Trophoblast cell (in vitro differentiated cells and primary cell): ENCODE data around the gene MND1.

ENCODE experiments used
- DNase-seq, 2 donors: peaks; one replicate each; pipeline ENCODE4 v3.0.0-alpha.2; 2016
- H2AFZ ChIP-seq: 2 replicates; pipeline ENCODE4 v1.6.1; 2013; ENCODE audit warnings: low read length, moderate library complexity, mild to moderate bottlenecking; ENCODE audit not compliant: insufficient read depth, poor library complexity
- H2AK5ac ChIP-seq: 2 replicates; pipeline ENCODE4 v1.6.1; 2013; ENCODE audit warnings: mild to moderate bottlenecking, low read length
- H2BK120ac ChIP-seq: 2 replicates; pipeline ENCODE4 v1.6.1; 2013; ENCODE audit warnings: low read length, mild to moderate bottlenecking, moderate library complexity; ENCODE audit not compliant: insufficient read depth, poor library complexity
- H2BK12ac ChIP-seq: 2 replicates; pipeline ENCODE4 v1.6.1; 2013; ENCODE audit warnings: mild to moderate bottlenecking, low read length, moderate library complexity
- H2BK5ac ChIP-seq: 2 replicates; pipeline ENCODE4 v1.6.1; 2013; ENCODE audit warnings: low read length, low read depth, moderate library complexity, mild to moderate bottlenecking; ENCODE audit not compliant: poor library complexity
- H3K14ac ChIP-seq: 2 replicates; pipeline ENCODE4 v1.6.1; 2013; ENCODE audit warnings: mild to moderate bottlenecking, low read length
- H3K18ac ChIP-seq: 2 replicates; pipeline ENCODE4 v1.6.1; 2013; ENCODE audit warnings: mild to moderate bottlenecking, low read length
- H3K23ac ChIP-seq: 2 replicates; pipeline ENCODE4 v1.6.1; 2013; ENCODE audit warnings: low read length
- H3K27ac ChIP-seq: 2 replicates; pipeline ENCODE4 v1.5.1; 2013; ENCODE audit warnings: low read depth, mild to moderate bottlenecking, inconsistent platforms, low read length, moderate library complexity
- H3K27me3 ChIP-seq: 2 replicates; pipeline ENCODE4 v1.6.1; 2013; ENCODE audit warnings: inconsistent platforms, mild to moderate bottlenecking, low read length, moderate library complexity; ENCODE audit not compliant: insufficient read depth
- H3K36me3 ChIP-seq, 2 experiments: 1 replicate in 1 of 2; 2 replicates in 1 of 2; pipeline ENCODE4 v1.6.1; 2013; ENCODE audit warnings: low read length in 2 of 2, mild to moderate bottlenecking in 2 of 2, moderate library complexity in 1 of 2; ENCODE audit not compliant: insufficient read depth in 2 of 2, control insufficient read depth in 1 of 2
- H3K4ac ChIP-seq: 2 replicates; pipeline ENCODE4 v1.6.1; 2013; ENCODE audit warnings: low read depth, mild to moderate bottlenecking, low read length, moderate library complexity
- H3K4me1 ChIP-seq, 2 experiments: 1 replicate in 1 of 2; 2 replicates in 1 of 2; pipeline ENCODE4 v1.6.1; 2013; ENCODE audit warnings: low read length in 2 of 2, mild to moderate bottlenecking in 2 of 2, moderate library complexity in 1 of 2; ENCODE audit not compliant: insufficient read depth in 2 of 2, control insufficient read depth in 1 of 2
- H3K4me2 ChIP-seq: 2 replicates; pipeline ENCODE4 v1.6.1; 2013; ENCODE audit warnings: inconsistent platforms, mild to moderate bottlenecking, low read length, moderate library complexity
- H3K4me3 ChIP-seq: 2 replicates; pipeline ENCODE4 v1.5.1; 2013; ENCODE audit warnings: mild to moderate bottlenecking, low read depth, low read length, inconsistent platforms
- H3K79me1 ChIP-seq: one replicate; pipeline ENCODE4 v1.6.1; 2013; ENCODE audit warnings: low read length
- H3K79me2 ChIP-seq: 2 replicates; pipeline ENCODE4 v1.6.1; 2013; ENCODE audit warnings: low read length, mild to moderate bottlenecking; ENCODE audit not compliant: control insufficient read depth, insufficient read depth, poor library complexity
- H3K9ac ChIP-seq: 2 replicates; pipeline ENCODE4 v1.6.1; 2013; ENCODE audit warnings: mild to moderate bottlenecking, low read length
- H3K9me3 ChIP-seq: 2 replicates; pipeline ENCODE4 v1.6.1; 2013; ENCODE audit warnings: low read depth, mild to moderate bottlenecking, control low read depth, inconsistent platforms, low read length; ENCODE audit not compliant: insufficient read depth
- H4K12ac ChIP-seq: 2 replicates; pipeline ENCODE4 v1.6.1; 2013; ENCODE audit warnings: low read depth, mild to moderate bottlenecking, low read length, moderate library complexity
- H4K8ac ChIP-seq: 2 replicates; pipeline ENCODE4 v1.6.1; 2013; ENCODE audit warnings: low read depth, mild to moderate bottlenecking, low read length, moderate library complexity
- H4K91ac ChIP-seq: one replicate; pipeline ENCODE4 v1.6.1; 2013; ENCODE audit warnings: low read depth, mild to moderate bottlenecking, low read length, moderate library complexity
- WGBS: extraction: QIAGEN DNeasy Blood & Tissue Kit; methylation state at CpG from one replicate; pipeline ENCODE4 v1.1.7; 2013; ENCODE audit warnings: missing lambda C conversion rate; ENCODE audit not compliant: insufficient read length, insufficient coverage; ENCODE audit errors: extremely low coverage; 5-methylcytosine and 5-hydroxymethylcytosine counted together

MND1 gene

DNA sequence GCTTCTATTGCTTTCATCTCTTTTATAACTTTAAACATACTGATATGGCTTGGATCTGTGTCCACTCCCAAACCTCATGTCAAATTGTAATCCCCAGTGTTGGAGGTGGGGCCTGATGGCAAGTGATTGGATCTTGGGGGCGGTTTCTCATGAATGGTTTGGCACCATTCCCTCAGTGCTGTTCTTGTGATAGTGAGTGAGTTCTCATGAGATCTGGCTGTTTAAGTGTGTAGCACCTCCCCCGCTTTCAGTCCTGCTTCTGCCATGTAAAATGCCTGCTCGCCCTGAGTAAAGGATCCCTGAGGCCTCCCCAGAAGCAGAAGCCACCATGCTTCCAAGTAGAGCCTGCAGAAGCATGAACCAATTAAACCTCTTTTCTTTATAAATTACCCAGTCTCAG lies 17.7 kb downstream of the MND1 start:
- no peak overlapping the region for H2AK5ac ChIP-seq
- no peak overlapping the region for H3K4me3 ChIP-seq
- no peak overlapping the region for H3K27ac ChIP-seq
- no peaks in the 10 kb centered on the region for H3K9me3 ChIP-seq
- no peak overlapping the region for H2BK120ac ChIP-seq
- no peak for DNase-seq
- H3K4me2 ChIP-seq: no peak overlapping the region
- no peaks in the 10 kb centered on the region for H3K4me1 ChIP-seq
- no peak overlapping the region for H3K18ac ChIP-seq
- H3K79me1 ChIP-seq: no peaks in the 10 kb centered on the region
- H3K4ac ChIP-seq: no peak overlapping the region
- no peak overlapping the region for H3K9ac ChIP-seq
- no peak overlapping the region for H2BK12ac ChIP-seq
- no peak overlapping the region for H4K91ac ChIP-seq
- no peak overlapping the region for H4K12ac ChIP-seq
- H4K8ac ChIP-seq: no peak overlapping the region
- WGBS: no CpG with 5 or more reads among the region's 3 CpGs
- H3K79me2 ChIP-seq: no peaks in the 10 kb centered on the region
- H3K27me3 ChIP-seq: no peaks in the 10 kb centered on the region
- H3K36me3 ChIP-seq: no peaks in the 10 kb centered on the region
- H3K14ac ChIP-seq: no peak overlapping the region
- no peak overlapping the region for H3K23ac ChIP-seq
- no peak overlapping the region for H2AFZ ChIP-seq
- H2BK5ac ChIP-seq: no peak overlapping the region

- H2BK12ac ChIP-seq: no peak overlapping the region
- H3K79me2 ChIP-seq: no peaks in the 10 kb centered on the region
- H3K27me3 ChIP-seq: no peaks in the 10 kb centered on the region
- no peak overlapping the region for H3K4ac ChIP-seq
- no peak overlapping the region for H4K8ac ChIP-seq
- H3K9me3 ChIP-seq: no peaks in the 10 kb centered on the region
- H3K27ac ChIP-seq: no peak overlapping the region
- WGBS: no CpG with 5 or more reads among the region's 4 CpGs
- H2BK120ac ChIP-seq: no peak overlapping the region
- H2AK5ac ChIP-seq: no peak overlapping the region
- H4K12ac ChIP-seq: no peak overlapping the region
- DNase-seq: no peak
- no peak overlapping the region for H3K14ac ChIP-seq
- H3K18ac ChIP-seq: no peak overlapping the region
- no peaks in the 10 kb centered on the region for H3K36me3 ChIP-seq
- no peak overlapping the region for H3K9ac ChIP-seq
- H3K4me2 ChIP-seq: no peak overlapping the region
- no peak overlapping the region for H3K23ac ChIP-seq
- H2AFZ ChIP-seq: no peak overlapping the region
- no peak overlapping the region for H3K4me3 ChIP-seq
- no peak overlapping the region for H4K91ac ChIP-seq
- H3K79me1 ChIP-seq: no peaks in the 10 kb centered on the region
- no peak overlapping the region for H2BK5ac ChIP-seq
- no peaks in the 10 kb centered on the region for H3K4me1 ChIP-seq
Measured at GRCh38 chr4:153364061-153364460, 19.6 kb downstream of the MND1 start.

- Histone ChIP-seq H3K4me3 (no peak overlapping the region), H3K9me3 (no peaks in the 10 kb centered on the region), H3K4me2 (no peak overlapping the region), H3K18ac (no peak overlapping the region), H2BK120ac (no peak overlapping the region), H2BK5ac (no peak overlapping the region), H3K79me1 (no peaks in the 10 kb centered on the region), H3K9ac (no peak overlapping the region), H3K27me3 (no peaks in the 10 kb centered on the region), H2AK5ac (no peak overlapping the region), H4K91ac (no peak overlapping the region), H3K27ac (no peak overlapping the region), H3K4me1 (no peaks in the 10 kb centered on the region), H3K79me2 (no peaks in the 10 kb centered on the region), H2BK12ac (no peak overlapping the region), H4K12ac (no peak overlapping the region), H4K8ac (no peak overlapping the region), H3K14ac (no peak overlapping the region), H3K4ac (no peak overlapping the region), H2AFZ (no peak overlapping the region), H3K23ac (no peak overlapping the region), H3K36me3 (peaks cover 0 to 2% of the 10 kb centered on the region in 2 experiments)
- no CpG with 5 or more reads among the region's 2 CpGs for WGBS
- DNase-seq: no peak
Measured at GRCh38 chr4:153365003-153365402, 20.5 kb downstream of the MND1 start.

DNA sequence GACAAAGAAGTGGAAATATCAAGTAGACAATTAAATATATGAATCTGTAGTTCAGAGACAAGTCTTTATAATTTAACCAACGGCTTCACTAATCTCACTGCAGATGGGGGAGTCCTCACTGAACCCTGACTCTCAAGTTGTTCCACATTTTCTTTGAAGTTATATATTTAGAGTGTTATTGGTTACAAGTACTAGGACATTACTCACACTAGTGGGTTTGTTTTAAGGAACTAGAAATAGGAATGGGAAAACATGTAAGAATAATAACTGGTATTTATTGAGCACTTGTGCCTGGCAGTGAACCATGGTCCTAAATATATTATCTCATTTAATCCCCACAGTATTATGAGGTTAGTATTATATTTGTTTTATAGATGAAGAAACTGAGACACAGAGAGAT lies 22.0 kb downstream of the MND1 start:
- DNase-seq: no peak
- Histone ChIP-seq H3K14ac (no peak overlapping the region), H3K9me3 (no peaks in the 10 kb centered on the region), H3K4me2 (no peak overlapping the region), H2AFZ (no peak overlapping the region), H3K23ac (no peak overlapping the region), H2BK5ac (no peak overlapping the region), H3K4me1 (no peaks in the 10 kb centered on the region), H2AK5ac (no peak overlapping the region), H3K27ac (no peak overlapping the region), H4K8ac (no peak overlapping the region), H3K79me2 (no peaks in the 10 kb centered on the region), H3K4me3 (no peak overlapping the region), H2BK120ac (no peak overlapping the region), H3K27me3 (no peaks in the 10 kb centered on the region), H3K4ac (no peak overlapping the region), H4K91ac (no peak overlapping the region), H3K9ac (no peak overlapping the region), H4K12ac (no peak overlapping the region), H3K79me1 (no peaks in the 10 kb centered on the region), H3K18ac (no peak overlapping the region), H2BK12ac (no peak overlapping the region), H3K36me3 (peaks cover 2 to 4% of the 10 kb centered on the region in 2 experiments)
- no CpG with 5 or more reads among the region's 1 CpG for WGBS
